ENCODE results near the gene OR10K1. TPM values are rescaled to one million over a fixed set of nuclear protein-coding genes. Genes with fewer than 3 reads are reported as not detected.

Gene OR10K1
- total and polyA plus RNA-seq, 9 of the 15 experiments (the other 6 are each of a cell fraction or from before 2014, with no cell fraction given), result not detected

- TF ChIP-seq THAP12 (CRISPR knock-in tag; IDR thresholded peaks at IDR 0.05) (no peak), IRF1 (CRISPR knock-in tag; IDR thresholded peaks at IDR 0.05; ENCODE audit: borderline replicate concordance) (no peak), ZMIZ1 (IDR thresholded peaks at IDR 0.05; ENCODE audit: low read depth in 2 of 2, low read length in 2 of 2) (no peak), ZC3H4 (CRISPR knock-in tag; IDR thresholded peaks at IDR 0.05; ENCODE audit: borderline replicate concordance) (no peak)
These were observed 16.3 kb upstream of the OR10K1 start (continued) for GRCh38 chr1:158445376-158445775.

Data from K562 (cell line).